K562 (cell line): Measurements from ENCODE around the gene IDH1. TPM values are rescaled to one million over a fixed set of nuclear protein-coding genes. Genes with fewer than 3 reads are reported as not detected.

ENCODE experiments used
- BACH1 ChIP-seq: fragments of 200-800 bp; sonication (Bioruptor generic); IDR thresholded peaks from 2 replicates; pipeline ENCODE4 v1.6.1; 2016; ENCODE audit warnings: missing genetic modification characterization, missing compliant biosample characterization
- CBX8 ChIP-seq: fragments of 200-600 bp; sonication (generic); IDR thresholded peaks from 2 replicates; pipeline ENCODE4 v1.6.1; 2012; ENCODE audit warnings: borderline replicate concordance, mixed run types, low read depth, mild to moderate bottlenecking, moderate library complexity, mixed read lengths, low read length, control low read depth, inconsistent platforms; ENCODE audit not compliant: poor library complexity, severe bottlenecking; ENCODE audit errors: extremely low read depth
- HDAC3 ChIP-seq: fragments of 450-650 bp; IDR thresholded peaks from 2 replicates; pipeline ENCODE4 v1.6.1; 2018; ENCODE audit warnings: borderline replicate concordance, mild to moderate bottlenecking, moderate library complexity; ENCODE audit not compliant: partially characterized antibody
- MTA2 ChIP-seq: fragments of 450-650 bp; IDR thresholded peaks from 2 replicates; pipeline ENCODE4 v1.6.1; 2016; ENCODE audit warnings: low read depth
- NELFE ChIP-seq: IDR thresholded peaks from 2 replicates; pipeline ENCODE4 v1.6.1; 2011; ENCODE audit warnings: mild to moderate bottlenecking; ENCODE audit not compliant: insufficient read depth, insufficient read length
- RAD21 ChIP-seq, 2 experiments: fragments of 250-450 bp in 1 of 2; fragments of 450-650 bp in 1 of 2; sonication (Bioruptor Pico) in 1 of 2; formaldehyde crosslinking in 1 of 2; IDR thresholded peaks in 1 of 2; conservative IDR thresholded peaks in 1 of 2; 2 replicates each; pipeline versions ENCODE4 v1.4.0 to v1.8.0; 2020 to 2022; ENCODE audit warnings: mild to moderate bottlenecking in 2 of 2, moderate library complexity in 1 of 2
- SIN3B ChIP-seq: fragments of 450-650 bp; IDR thresholded peaks from 2 replicates; pipeline ENCODE4 v1.6.1; 2017; ENCODE audit warnings: low read depth, mild to moderate bottlenecking, moderate library complexity
- SNIP1 ChIP-seq: fragments of 450-650 bp; IDR thresholded peaks from 2 replicates; pipeline ENCODE4 v1.7.1; 2017; ENCODE audit warnings: low read depth, mild to moderate bottlenecking
- SPI1 ChIP-seq: IDR thresholded peaks from 2 replicates; pipeline ENCODE4 v1.6.1; 2011; ENCODE audit warnings: low read depth, low read length, control low read depth, borderline replicate concordance
- TRIM24 ChIP-seq, 2 experiments: fragments of 450-650 bp; IDR thresholded peaks; 2 replicates each; pipeline ENCODE4 v1.6.1; 2016
- ZFP36 ChIP-seq: fragments of 150-350 bp; IDR thresholded peaks from 2 replicates; pipeline ENCODE4 v1.6.1; 2018; ENCODE audit warnings: low read length, low read depth; ENCODE audit not compliant: partially characterized antibody
- ZNF778 ChIP-seq: fragments of 450-650 bp; formaldehyde crosslinking; IDR thresholded peaks from 2 replicates; pipeline ENCODE4 v1.4.0; 2020; ENCODE audit warnings: mild to moderate bottlenecking, moderate library complexity
- polyA plus RNA-seq, 8 experiments: library from polyadenylated mRNA; depleted of rRNA in 4 of 8; stranded (reverse) in 5 of 8; unstranded in 3 of 8; fragments of >200 nt; fragmentation: Nextera tagmentation in 2 of 8; fragmentation: Illumina TruSeq in 1 of 8; extraction: Ambion mirVana in 2 of 8; extraction: Trizol in 1 of 8; gene quantifications; 2 replicates each; pipeline versions ENCODE4 v1.2.1 to v1.2.3, GENCODE V29; 2011 to 2014; ENCODE audit warnings: inconsistent platforms in 1 of 8, missing spikeins in 1 of 8
- total RNA-seq, 7 experiments: library from RNA; depleted of rRNA in 6 of 7; stranded (reverse); fragments of >200 nt in 6 of 7; fragmentation: Illumina TruSeq in 2 of 7; extraction: Trizol in 2 of 7; gene quantifications; 2 replicates each; pipeline versions ENCODE4 v1.2.1 to v1.2.3, GENCODE V29; 2011 to 2021; ENCODE audit warnings: low replicate concordance in 1 of 7
- TF ChIP-seq, protein P1 (sequence below), 2 experiments: fragments of 450-650 bp; IDR thresholded peaks; 2 replicates each; pipeline ENCODE4 v1.6.1; 2016; ENCODE audit warnings: mild to moderate bottlenecking in 2 of 2, borderline replicate concordance in 1 of 2, low read depth in 1 of 2, moderate library complexity in 1 of 2
- TF ChIP-seq, protein P2 (sequence below), 3 experiments: fragments of 200-800 bp in 1 of 3; sonication (Bioruptor generic) in 1 of 3; sonication (generic) in 1 of 3; formaldehyde crosslinking in 1 of 3; IDR thresholded peaks; 2 replicates each; pipeline versions ENCODE4 v1.6.1 to v1.8.0; 2016 to 2022; ENCODE audit warnings: mild to moderate bottlenecking in 2 of 3, missing compliant biosample characterization in 2 of 3, missing genetic modification characterization in 2 of 3, missing genetic modification reagents in 1 of 3
- TF ChIP-seq, protein P3 (sequence below): fragments of 250-450 bp; sonication (Bioruptor Pico); IDR thresholded peaks from 2 replicates; pipeline ENCODE4 v1.8.0; 2021; ENCODE audit warnings: borderline replicate concordance, mild to moderate bottlenecking, moderate library complexity; ENCODE audit not compliant: poor library complexity, severe bottlenecking

IDH1 gene
- total and polyA plus RNA-seq, 9 of the 15 experiments (the other 6 are each of a cell fraction or from before 2014, with no cell fraction given), result 61.9 to 194 (median 101) TPM

DNA sequence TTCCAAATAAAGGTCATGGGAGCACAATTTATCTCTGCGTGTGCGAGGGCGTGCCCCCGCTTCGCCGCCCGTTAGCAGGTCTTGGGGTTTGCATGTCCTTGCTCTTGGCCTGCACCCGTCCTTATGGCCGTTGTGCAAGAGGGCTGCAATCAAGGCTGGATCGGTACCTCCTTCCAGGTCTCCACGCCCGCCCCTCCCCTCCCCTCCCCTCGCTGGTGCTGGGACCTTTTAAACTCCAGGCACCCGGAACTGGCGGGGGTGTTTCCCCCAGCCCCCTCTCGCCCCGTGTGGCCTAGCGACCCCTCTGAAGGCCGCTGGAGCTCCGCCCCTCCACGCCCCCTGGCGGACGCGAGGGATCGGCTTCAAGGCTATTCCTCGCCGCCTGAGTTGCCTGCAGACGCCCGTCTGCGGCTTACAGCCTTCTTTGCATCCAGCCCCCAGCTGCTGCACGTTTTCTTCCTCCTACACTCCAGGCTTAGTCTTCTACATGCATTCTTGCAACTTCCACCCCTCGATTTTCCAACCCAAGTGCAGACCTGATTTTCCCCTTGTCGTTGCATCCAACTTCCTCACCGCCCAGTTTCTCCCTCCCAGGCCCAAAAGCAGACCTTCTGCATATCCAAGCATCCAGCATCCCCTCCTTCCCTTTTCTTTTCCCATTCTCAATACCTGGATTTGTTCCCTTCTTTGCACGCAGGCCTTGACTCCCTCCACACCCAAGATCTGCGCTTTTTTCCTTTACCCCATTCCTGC lies 577 bp downstream of the IDH1 start (continued):
- TF ChIP-seq, protein P1, sequence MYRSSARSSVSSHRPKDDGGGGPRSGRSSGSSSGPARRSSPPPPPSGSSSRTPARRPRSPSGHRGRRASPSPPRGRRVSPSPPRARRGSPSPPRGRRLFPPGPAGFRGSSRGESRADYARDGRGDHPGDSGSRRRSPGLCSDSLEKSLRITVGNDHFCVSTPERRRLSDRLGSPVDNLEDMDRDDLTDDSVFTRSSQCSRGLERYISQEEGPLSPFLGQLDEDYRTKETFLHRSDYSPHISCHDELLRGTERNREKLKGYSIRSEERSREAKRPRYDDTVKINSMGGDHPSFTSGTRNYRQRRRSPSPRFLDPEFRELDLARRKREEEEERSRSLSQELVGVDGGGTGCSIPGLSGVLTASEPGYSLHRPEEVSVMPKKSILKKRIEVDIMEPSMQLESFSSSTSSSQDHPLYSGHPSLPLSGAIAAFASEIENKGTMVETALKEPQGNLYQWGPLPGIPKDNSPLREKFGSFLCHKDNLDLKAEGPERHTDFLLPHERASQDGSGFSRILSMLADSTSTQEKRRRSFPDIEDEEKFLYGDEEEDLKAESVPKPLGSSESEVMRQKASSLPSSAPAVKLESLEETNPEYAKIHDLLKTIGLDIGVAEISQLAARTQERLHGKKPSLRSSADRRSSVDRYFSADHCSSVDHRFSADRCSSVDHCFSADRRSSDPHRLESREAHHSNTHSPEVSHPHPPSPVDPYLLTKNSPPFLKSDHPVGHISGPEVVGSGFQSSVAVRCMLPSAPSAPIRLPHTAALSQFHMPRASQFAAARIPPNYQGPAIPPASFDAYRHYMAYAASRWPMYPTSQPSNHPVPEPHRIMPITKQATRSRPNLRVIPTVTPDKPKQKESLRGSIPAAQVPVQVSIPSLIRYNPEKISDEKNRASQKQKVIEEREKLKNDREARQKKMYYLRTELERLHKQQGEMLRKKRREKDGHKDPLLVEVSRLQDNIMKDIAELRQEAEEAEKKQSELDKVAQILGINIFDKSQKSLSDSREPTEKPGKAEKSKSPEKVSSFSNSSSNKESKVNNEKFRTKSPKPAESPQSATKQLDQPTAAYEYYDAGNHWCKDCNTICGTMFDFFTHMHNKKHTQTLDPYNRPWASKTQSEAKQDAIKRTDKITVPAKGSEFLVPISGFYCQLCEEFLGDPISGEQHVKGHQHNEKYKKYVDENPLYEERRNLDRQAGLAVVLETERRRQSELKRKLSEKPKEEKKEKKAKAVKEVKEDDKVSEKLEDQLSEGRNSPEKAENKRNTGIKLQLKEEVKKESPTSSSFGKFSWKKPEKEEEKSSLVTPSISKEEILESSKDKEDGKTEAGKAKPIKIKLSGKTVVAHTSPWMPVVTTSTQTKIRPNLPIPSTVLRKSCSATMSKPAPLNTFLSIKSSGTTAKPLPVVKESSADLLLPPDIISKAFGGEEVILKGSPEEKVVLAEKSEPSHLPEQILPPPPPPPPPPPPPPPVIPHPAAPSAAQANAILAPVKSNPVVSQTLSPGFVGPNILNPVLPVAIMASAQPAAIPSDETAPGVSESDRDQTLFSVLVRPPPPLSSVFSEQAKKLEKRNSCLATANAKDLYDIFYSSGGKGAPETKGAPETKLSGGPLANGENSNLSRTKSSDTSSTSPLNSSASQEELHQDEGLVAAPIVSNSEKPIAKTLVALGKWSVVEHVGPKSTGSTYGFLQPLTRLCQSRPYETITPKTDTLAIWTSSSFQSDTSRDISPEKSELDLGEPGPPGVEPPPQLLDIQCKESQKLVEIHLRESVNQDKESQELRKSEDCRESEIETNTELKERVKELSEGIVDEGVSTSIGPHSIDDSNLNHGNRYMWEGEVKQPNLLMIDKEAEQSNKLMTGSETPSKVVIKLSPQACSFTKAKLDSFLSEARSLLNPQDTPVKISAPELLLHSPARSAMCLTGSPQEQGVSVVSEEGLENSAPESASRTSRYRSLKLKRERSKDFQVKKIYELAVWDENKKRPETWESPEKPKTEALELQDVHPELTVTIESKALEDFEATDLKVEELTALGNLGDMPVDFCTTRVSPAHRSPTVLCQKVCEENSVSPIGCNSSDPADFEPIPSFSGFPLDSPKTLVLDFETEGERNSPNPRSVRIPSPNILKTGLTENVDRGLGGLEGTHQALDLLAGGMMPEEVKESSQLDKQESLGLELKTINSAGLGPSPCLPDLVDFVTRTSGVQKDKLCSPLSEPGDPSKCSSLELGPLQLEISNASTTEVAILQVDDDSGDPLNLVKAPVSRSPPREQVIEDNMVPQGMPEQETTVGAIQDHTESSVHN (IDR thresholded peaks at IDR 0.05; ENCODE audit: borderline replicate concordance in 1 of 2, low read depth in 1 of 2), result no peak
- TF ChIP-seq HDAC3, result no peak
- TF ChIP-seq RAD21 (CRISPR knock-in tag; conservative IDR thresholded peaks at IDR 0.05 in 1 of 2, IDR thresholded peaks at IDR 0.05 in 1 of 2), result peak; percentile 13 to 52; a peak in 2 of 4 replicates
- TF ChIP-seq SNIP1, result no peak
- no peak for TF ChIP-seq SIN3B
- TF ChIP-seq, protein P2, sequence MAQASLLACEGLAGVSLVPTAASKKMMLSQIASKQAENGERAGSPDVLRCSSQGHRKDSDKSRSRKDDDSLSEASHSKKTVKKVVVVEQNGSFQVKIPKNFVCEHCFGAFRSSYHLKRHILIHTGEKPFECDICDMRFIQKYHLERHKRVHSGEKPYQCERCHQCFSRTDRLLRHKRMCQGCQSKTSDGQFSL (CRISPR knock-in tag; IDR thresholded peaks at IDR 0.05), result no peak
- TF ChIP-seq, protein P2 (tag; IDR thresholded peaks at IDR 0.05), result no peak; a peak in 1 of 4 replicates
- TF ChIP-seq, protein P3, sequence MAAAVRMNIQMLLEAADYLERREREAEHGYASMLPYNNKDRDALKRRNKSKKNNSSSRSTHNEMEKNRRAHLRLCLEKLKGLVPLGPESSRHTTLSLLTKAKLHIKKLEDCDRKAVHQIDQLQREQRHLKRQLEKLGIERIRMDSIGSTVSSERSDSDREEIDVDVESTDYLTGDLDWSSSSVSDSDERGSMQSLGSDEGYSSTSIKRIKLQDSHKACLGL (CRISPR knock-in tag), result no peak
- no peak for TF ChIP-seq BACH1 (tag)
- no peak for TF ChIP-seq MTA2
- 0 out of 2 replicates have a peak, but pooled peaks have one; percentile 17 for TF ChIP-seq SPI1
- TF ChIP-seq ZNF778 (CRISPR knock-in tag), result no peak
- no peak for TF ChIP-seq ZFP36
- no peak for TF ChIP-seq NELFE
- no peak for TF ChIP-seq CBX8
- TF ChIP-seq TRIM24 (IDR thresholded peaks at IDR 0.05), result peak in 1 of 2 experiments; percentile 49; a peak in 1 of 4 replicates
